SK-N-SH (cell line): ENCODE results near the gene RTN4. TPM values are rescaled to one million over a fixed set of nuclear protein-coding genes. Genes with fewer than 3 reads are reported as not detected.

Source experiments
- CTCF ChIA-PET: fragments of 300-600, 350-600 bp; formaldehyde crosslinking; extraction: SDS; loops from one replicate; lab custom pipeline; 2021; lab: Yijun Ruan, JAX
- POLR2A ChIA-PET: fragments of 350-600 bp; sonication (Branson Sonifier 250); formaldehyde crosslinking; extraction: SDS; loops from one replicate; lab custom pipeline; 2020; ENCODE audit warnings: antibody characterized with exemption, inconsistent platforms; lab: Yijun Ruan, JAX
- DNase-seq: peaks from one replicate; pipeline ENCODE4 v3.0.0; 2012
- H2AFZ ChIP-seq: fragments of 200-600 bp; sonication (generic); 2 replicates; pipeline ENCODE4 v1.8.1; 2016; ENCODE audit warnings: antibody characterized with exemption, mild to moderate bottlenecking, low read depth
- H3F3A ChIP-seq: fragments of 200-600 bp; sonication (generic); replicated peaks from 2 replicates; pipeline ENCODE3; 2016; ENCODE audit warnings: antibody characterized with exemption, mild to moderate bottlenecking; ENCODE audit not compliant: insufficient read depth
- H3K27ac ChIP-seq, 2 experiments: fragments of 200-500 bp in 1 of 2; fragments of 200-600 bp in 1 of 2; sonication (Bioruptor generic) in 1 of 2; sonication (generic), shearing (Covaris generic) in 1 of 2; 2 replicates each; pipeline versions ENCODE4 v1.5.1 to v1.6.1; 2014 to 2016; ENCODE audit warnings: low read depth in 2 of 2, inconsistent platforms in 1 of 2, low read length in 1 of 2, mild to moderate bottlenecking in 1 of 2, mixed read lengths in 1 of 2
- H3K27me3 ChIP-seq: fragments of 200-600 bp; sonication (generic), shearing (Covaris generic); 2 replicates; pipeline ENCODE4 v1.6.1; 2016; ENCODE audit warnings: mixed run types; ENCODE audit not compliant: insufficient read depth
- H3K36me3 ChIP-seq, 2 experiments: fragments of 200-500 bp in 1 of 2; fragments of 200-600 bp in 1 of 2; sonication (Bioruptor generic) in 1 of 2; sonication (generic) in 1 of 2; replicated peaks in 1 of 2; 2 replicates each; pipeline versions ENCODE3 to v1.5.1; 2014 to 2016; ENCODE audit warnings: low read length in 1 of 2, mild to moderate bottlenecking in 1 of 2; ENCODE audit not compliant: insufficient read depth in 2 of 2, control insufficient read depth in 1 of 2
- H3K4me1 ChIP-seq, 2 experiments: fragments of 200-500 bp in 1 of 2; fragments of 200-600 bp in 1 of 2; sonication (Bioruptor generic) in 1 of 2; sonication (generic), shearing (Covaris generic) in 1 of 2; 2 replicates each; pipeline versions ENCODE4 v1.5.1 to v1.6.1; 2014 to 2016; ENCODE audit warnings: low read depth in 1 of 2, low read length in 1 of 2, mixed run types in 1 of 2; ENCODE audit not compliant: insufficient read depth in 2 of 2, control insufficient read depth in 1 of 2
- H3K4me2 ChIP-seq: fragments of 200-600 bp; sonication (generic), shearing (Covaris generic); 2 replicates; pipeline ENCODE4 v1.6.1; 2017; ENCODE audit warnings: mixed run types
- H3K4me3 ChIP-seq, 2 experiments: fragments of 200-500 bp in 1 of 2; fragments of 200-600 bp in 1 of 2; sonication (Bioruptor generic) in 1 of 2; sonication (generic), shearing (Covaris generic) in 1 of 2; 2 replicates each; pipeline versions ENCODE4 v1.5.1 to v1.8.1; 2014 to 2016; ENCODE audit warnings: low read depth in 2 of 2, inconsistent platforms in 1 of 2, low read length in 1 of 2, mild to moderate bottlenecking in 1 of 2, mixed read lengths in 1 of 2, moderate library complexity in 1 of 2
- H3K79me2 ChIP-seq: fragments of 200-600 bp; sonication (generic); 2 replicates; pipeline ENCODE4 v1.8.1; 2017; ENCODE audit warnings: mild to moderate bottlenecking; ENCODE audit not compliant: insufficient read depth
- H3K9ac ChIP-seq: fragments of 200-600 bp; sonication (generic); 2 replicates; pipeline ENCODE4 v1.6.1; 2017; ENCODE audit warnings: mixed run types
- H3K9me2 ChIP-seq: fragments of 200-600 bp; sonication (generic); 2 replicates; pipeline ENCODE4 v1.6.1; 2017; ENCODE audit warnings: mixed run types
- H3K9me3 ChIP-seq: fragments of 200-600 bp; sonication (generic); 2 replicates; pipeline ENCODE4 v1.6.1; 2017; ENCODE audit warnings: mixed run types, mild to moderate bottlenecking, moderate library complexity
- H4K20me1 ChIP-seq: fragments of 200-600 bp; sonication (generic); 2 replicates; pipeline ENCODE4 v1.6.1; 2017; ENCODE audit warnings: mild to moderate bottlenecking, mixed run types; ENCODE audit not compliant: insufficient read depth
- CTCF ChIP-seq: fragments of 200-600 bp; sonication (generic); IDR thresholded peaks from 2 replicates; pipeline ENCODE4 v1.6.1; 2017; ENCODE audit warnings: antibody characterized with exemption, mild to moderate bottlenecking, moderate library complexity
- FOXJ3 ChIP-seq: sonication (generic); formaldehyde crosslinking; IDR thresholded peaks from 2 replicates; pipeline ENCODE4 v1.5.1; 2020; ENCODE audit warnings: mild to moderate bottlenecking, missing genetic modification reagents
- FOXM1 ChIP-seq: IDR thresholded peaks from 2 replicates; pipeline ENCODE4 v1.4.0; 2012; ENCODE audit warnings: low read depth, mild to moderate bottlenecking
- IRF3 ChIP-seq: fragments of 150-350 bp; IDR thresholded peaks from 2 replicates; pipeline ENCODE4 v1.6.1; 2016; ENCODE audit warnings: mild to moderate bottlenecking, low read depth, low read length
- MAX ChIP-seq: IDR thresholded peaks from 2 replicates; pipeline ENCODE4 v1.4.0; 2012; ENCODE audit warnings: low read depth
- MXI1 ChIP-seq: IDR thresholded peaks from 2 replicates; pipeline ENCODE4 v1.6.1; 2012; ENCODE audit warnings: mild to moderate bottlenecking, low read depth, low read length, improper control_type of control experiment
- NFIC ChIP-seq: IDR thresholded peaks from 2 replicates; pipeline ENCODE4 v1.4.0; 2012; ENCODE audit warnings: borderline replicate concordance
- POLR2AphosphoS5 ChIP-seq: IDR thresholded peaks from 2 replicates; pipeline ENCODE4 v1.6.1; 2012; ENCODE audit warnings: low read depth, low read length
- RAD21 ChIP-seq: IDR thresholded peaks from 2 replicates; pipeline ENCODE4 v1.6.1; 2012; ENCODE audit warnings: mild to moderate bottlenecking, low read length
- RFX5 ChIP-seq: IDR thresholded peaks from 2 replicates; pipeline ENCODE4 v1.6.1; 2012; ENCODE audit warnings: mild to moderate bottlenecking, improper control_type of control experiment, low read length
- SMC3 ChIP-seq: IDR thresholded peaks from 2 replicates; pipeline ENCODE4 v1.6.1; 2012; ENCODE audit warnings: low read depth, low read length, improper control_type of control experiment
- TCF12 ChIP-seq: IDR thresholded peaks from 2 replicates; pipeline ENCODE4 v1.4.0; 2012
- USF2 ChIP-seq: fragments of 150-350 bp; IDR thresholded peaks from 2 replicates; pipeline ENCODE4 v1.6.1; 2017; ENCODE audit warnings: antibody characterized with exemption, low read length, low read depth, borderline replicate concordance
- YY1 ChIP-seq: IDR thresholded peaks from 2 replicates; pipeline ENCODE4 v1.4.0; 2012; ENCODE audit warnings: low read depth, mild to moderate bottlenecking
- WGBS: methylation state at CpG from one replicate; pipeline ENCODE4 v1.1.6; 2017; ENCODE audit warnings: low lambda C conversion rate; 5-methylcytosine and 5-hydroxymethylcytosine counted together
- polyA plus RNA-seq, 3 experiments: library from polyadenylated mRNA; depleted of rRNA; stranded (reverse); fragments of >200 nt; gene quantifications; 2 replicates each; pipeline ENCODE4 v1.2.3, GENCODE V29; 2012

The RTN4 gene
- polyA plus RNA-seq, 1 of the 3 experiments (the other 2 are of a cell fraction), result 315 TPM

- H3K4me3 ChIP-seq, result no peak overlapping the region
- no peaks in the 10 kb centered on the region for H3K9me2 ChIP-seq
- H4K20me1 ChIP-seq, result peaks cover 100% of the 10 kb centered on the region
- 88% methylated on average over 3 of the region's 3 CpGs for WGBS
- H3K4me1 ChIP-seq, result peaks cover 2 to 31% of the 10 kb centered on the region in 2 experiments; a peak in 3 of 4 replicates
- no peak overlapping the region for H3K4me2 ChIP-seq
- peaks cover 37 to 40% of the 10 kb centered on the region in 2 experiments for H3K36me3 ChIP-seq
- ChIA-PET CTCF (no interaction called here), POLR2A (no interaction called here)
- TF ChIP-seq POLR2AphosphoS5, result peak; percentile 6; the same call in 1 of the 2 replicates
- TF ChIP-seq YY1, result no peak
- TF ChIP-seq FOXM1, result no peak
- no peaks in the 10 kb centered on the region for H3K9me3 ChIP-seq
- H3F3A ChIP-seq, result peaks cover 46% of the 10 kb centered on the region
- H3K79me2 ChIP-seq, result peaks cover 100% of the 10 kb centered on the region
- H2AFZ ChIP-seq, result no peak overlapping the region
- no peak overlapping the region for H3K9ac ChIP-seq
- no peak for DNase-seq
- H3K27me3 ChIP-seq, result no peaks in the 10 kb centered on the region
- H3K27ac ChIP-seq, result no peak overlapping the region
Observed at GRCh38 chr2:54988612-54989011, 61.6 kb downstream of the RTN4 start.

GRCh38 chr2:54986264-54986663 is 64.0 kb downstream of the RTN4 start:
- ChIA-PET CTCF (interaction anchor here (0.7 to 1.2 kb wide), 2 partner anchors 110 to 120 kb away, joined by 3 read pairs; no protein-coding TSS in a partner anchor), POLR2A (no interaction called here)
- no peak overlapping the region for H2AFZ ChIP-seq
- 83% methylated on average over 3 of the region's 3 CpGs for WGBS
- H3K27ac ChIP-seq, result peak overlapping the region in 1 of 2 experiments; percentile 6; a peak in 1 of 4 replicates
- H3K36me3 ChIP-seq, result peaks cover 51 to 53% of the 10 kb centered on the region in 2 experiments
- peaks cover 52% of the 10 kb centered on the region for H3F3A ChIP-seq
- H3K9me3 ChIP-seq, result no peaks in the 10 kb centered on the region
- no peak overlapping the region for H3K4me3 ChIP-seq
- H3K4me2 ChIP-seq, result no peak overlapping the region
- no peaks in the 10 kb centered on the region for H3K27me3 ChIP-seq
- H3K9ac ChIP-seq, result no peak overlapping the region
- H3K79me2 ChIP-seq, result peaks cover 100% of the 10 kb centered on the region
- H3K9me2 ChIP-seq, result no peaks in the 10 kb centered on the region
- DNase-seq, result no peak
- peaks cover 100% of the 10 kb centered on the region for H4K20me1 ChIP-seq
- peaks cover 2 to 28% of the 10 kb centered on the region in 2 experiments; a peak in 3 of 4 replicates for H3K4me1 ChIP-seq
- TF ChIP-seq RAD21 (no peak), NFIC (0 out of 2 replicates have a peak, but pooled peaks have one; percentile 12), RFX5 (no peak)
- TF ChIP-seq, all 33 proteins: peak for 1

GRCh38 chr2:54984476-54984875 is 65.8 kb downstream of the RTN4 start:
- TF ChIP-seq TCF12 (no peak), CTCF (no peak), MXI1 (no peak), MAX (no peak), SMC3 (no peak), FOXJ3 (CRISPR knock-in tag) (no peak), USF2 (no peak), IRF3 (no peak)
- peak overlapping the region in 1 of 2 experiments; percentile 47; a peak in 2 of 4 replicates for H3K27ac ChIP-seq
- peaks cover 64% of the 10 kb centered on the region for H3F3A ChIP-seq
- no peak overlapping the region for H3K9ac ChIP-seq
- H3K4me1 ChIP-seq, result peaks cover 2 to 28% of the 10 kb centered on the region in 2 experiments; a peak in 3 of 4 replicates
- H3K4me2 ChIP-seq, result no peak overlapping the region
- CTCF ChIA-PET, result no interaction called here
- no peak for DNase-seq
- H3K27me3 ChIP-seq, result no peaks in the 10 kb centered on the region
- H3K36me3 ChIP-seq, result peaks cover 68 to 69% of the 10 kb centered on the region in 2 experiments
- H4K20me1 ChIP-seq, result peaks cover 100% of the 10 kb centered on the region
- H3K9me3 ChIP-seq, result no peaks in the 10 kb centered on the region
- POLR2A ChIA-PET, result no interaction called here
- no peaks in the 10 kb centered on the region for H3K9me2 ChIP-seq
- H3K79me2 ChIP-seq, result peaks cover 100% of the 10 kb centered on the region
- no peak overlapping the region for H3K4me3 ChIP-seq
- no peak overlapping the region for H2AFZ ChIP-seq
